ENCODE results near the gene CLCC1.

- TF ChIP-seq CTCF (optimal IDR thresholded peaks at IDR 0.05 in 1 of 3, IDR thresholded peaks at IDR 0.05 in 1 of 3, conservative IDR thresholded peaks at IDR 0.05 in 1 of 3; ENCODE audit: extremely low read depth in 1 of 3, insufficient read depth in 2 of 3, low read length in 3 of 3) (no peak), EZH2 (IDR thresholded peaks at IDR 0.05; ENCODE audit: low read length) (no peak)
Observed at GRCh38 chr1:108951242-108951641, 12.0 kb downstream of the CLCC1 start.

Data from keratinocyte (primary cell).